ENCODE measurements around the gene ZFAND3.

The ZFAND3 gene

GRCh38 chr6:37819177-37819801 is at the start of gene ZFAND3:
ZFAND3 (plus strand) TSS chr6:37819727; CDS start chr6:37819946, 219 bp downstream.
- DNase-seq: peak; percentile 84 to 86

GRCh38 chr6:37774028-37774680 is 45.4 kb upstream of the ZFAND3 start:
- DNase-seq: no peak

- DNase-seq: no peak
These were observed 43.0 kb upstream of the ZFAND3 start for GRCh38 chr6:37776566-37776965.

GRCh38 chr6:37777272-37777834 is 42.2 kb upstream of the ZFAND3 start:
- no peak for DNase-seq

GRCh38 chr6:37779111-37779800 is 40.3 kb upstream of the ZFAND3 start:
- no peak for DNase-seq

- no peak for DNase-seq
These were observed 39.5 kb upstream of the ZFAND3 start for GRCh38 chr6:37779902-37780628.

- DNase-seq: no peak
These were observed 37.7 kb upstream of the ZFAND3 start for GRCh38 chr6:37781788-37782187.

- no peak for DNase-seq
These were observed 36.3 kb upstream of the ZFAND3 start for GRCh38 chr6:37783025-37783855.

- DNase-seq: no peak
These were observed 35.5 kb upstream of the ZFAND3 start for GRCh38 chr6:37783856-37784584.

GRCh38 chr6:37784585-37784967 is 35.0 kb upstream of the ZFAND3 start:
- DNase-seq: no peak

- DNase-seq: no peak
These were observed 34.4 kb upstream of the ZFAND3 start for GRCh38 chr6:37785002-37785662.

GRCh38 chr6:37785663-37786270 is 33.8 kb upstream of the ZFAND3 start:
- DNase-seq: no peak

- DNase-seq: no peak
These were observed 32.3 kb upstream of the ZFAND3 start for GRCh38 chr6:37787216-37787615.

GRCh38 chr6:37788259-37788658 is 31.3 kb upstream of the ZFAND3 start:
- DNase-seq: no peak

- DNase-seq: peak; percentile 77 to 78
These were observed 28.2 kb upstream of the ZFAND3 start for GRCh38 chr6:37791156-37791919.

- no peak for DNase-seq
These were observed 27.0 kb upstream of the ZFAND3 start for GRCh38 chr6:37792457-37793033.

GRCh38 chr6:37793067-37793466 is 26.5 kb upstream of the ZFAND3 start:
- no peak for DNase-seq

GRCh38 chr6:37794825-37795224 is 24.7 kb upstream of the ZFAND3 start:
- no peak for DNase-seq

Measured in activated CD4-positive, alpha-beta T cell treated with anti-CD3 and anti-CD28 coated beads, Interleukin-2, amount 50 U/mL, for 4 hours (primary cell).